HFF-Myc (cell line): ENCODE measurements around the gene XDH.

Experiments used
- DNase-seq: peaks from one replicate; pipeline ENCODE4 v3.0.0-alpha.2; 2011; ENCODE audit warnings: low read depth; ENCODE audit errors: extremely low read depth
- H3K4me3 ChIP-seq: replicated peaks from 2 replicates; pipeline ENCODE4 v1.5.1; 2011; ENCODE audit warnings: low read depth, mild to moderate bottlenecking, control low read depth, low read length
- TF ChIP-seq, protein P1 (sequence below): IDR thresholded peaks from 2 replicates; pipeline ENCODE4 v1.5.1; 2012; ENCODE audit warnings: mild to moderate bottlenecking, low read depth, low read length, control low read depth; ENCODE audit errors: missing control alignments

The XDH gene

DNA sequence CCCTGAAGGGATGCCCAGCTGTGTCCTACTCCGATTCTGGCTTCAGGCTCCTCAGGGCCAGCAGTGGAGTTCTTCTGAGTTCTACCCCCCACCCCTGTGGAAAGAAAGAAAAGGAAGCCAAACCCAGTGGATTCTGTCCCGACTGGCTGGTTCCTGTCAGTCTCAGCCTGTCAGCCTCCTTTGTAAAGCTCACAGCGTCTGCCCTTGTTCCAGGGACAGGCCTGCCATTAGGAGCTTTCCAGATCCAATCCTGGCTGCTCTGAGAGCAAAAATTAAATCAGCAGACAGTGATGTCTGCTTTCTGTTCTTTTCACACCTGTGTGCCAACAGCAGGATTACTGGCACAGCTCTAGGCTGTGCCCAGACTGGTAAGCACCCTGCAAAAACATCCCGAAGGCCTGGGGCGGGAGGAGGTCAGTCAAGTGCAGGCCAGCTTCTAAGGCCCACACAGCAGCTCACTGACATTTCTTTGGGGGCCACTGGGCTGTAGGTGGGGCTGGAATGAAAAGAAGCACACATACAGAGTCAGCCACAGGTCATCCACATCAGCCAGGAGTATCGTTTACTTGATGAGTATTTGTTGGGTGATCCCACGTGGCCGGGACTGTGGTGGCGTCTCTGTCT, 111.5 kb downstream of the XDH start:
- TF ChIP-seq, protein P1, sequence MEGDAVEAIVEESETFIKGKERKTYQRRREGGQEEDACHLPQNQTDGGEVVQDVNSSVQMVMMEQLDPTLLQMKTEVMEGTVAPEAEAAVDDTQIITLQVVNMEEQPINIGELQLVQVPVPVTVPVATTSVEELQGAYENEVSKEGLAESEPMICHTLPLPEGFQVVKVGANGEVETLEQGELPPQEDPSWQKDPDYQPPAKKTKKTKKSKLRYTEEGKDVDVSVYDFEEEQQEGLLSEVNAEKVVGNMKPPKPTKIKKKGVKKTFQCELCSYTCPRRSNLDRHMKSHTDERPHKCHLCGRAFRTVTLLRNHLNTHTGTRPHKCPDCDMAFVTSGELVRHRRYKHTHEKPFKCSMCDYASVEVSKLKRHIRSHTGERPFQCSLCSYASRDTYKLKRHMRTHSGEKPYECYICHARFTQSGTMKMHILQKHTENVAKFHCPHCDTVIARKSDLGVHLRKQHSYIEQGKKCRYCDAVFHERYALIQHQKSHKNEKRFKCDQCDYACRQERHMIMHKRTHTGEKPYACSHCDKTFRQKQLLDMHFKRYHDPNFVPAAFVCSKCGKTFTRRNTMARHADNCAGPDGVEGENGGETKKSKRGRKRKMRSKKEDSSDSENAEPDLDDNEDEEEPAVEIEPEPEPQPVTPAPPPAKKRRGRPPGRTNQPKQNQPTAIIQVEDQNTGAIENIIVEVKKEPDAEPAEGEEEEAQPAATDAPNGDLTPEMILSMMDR = no peak
- H3K4me3 ChIP-seq = no peak overlapping the region
- DNase-seq = no peak

DNA sequence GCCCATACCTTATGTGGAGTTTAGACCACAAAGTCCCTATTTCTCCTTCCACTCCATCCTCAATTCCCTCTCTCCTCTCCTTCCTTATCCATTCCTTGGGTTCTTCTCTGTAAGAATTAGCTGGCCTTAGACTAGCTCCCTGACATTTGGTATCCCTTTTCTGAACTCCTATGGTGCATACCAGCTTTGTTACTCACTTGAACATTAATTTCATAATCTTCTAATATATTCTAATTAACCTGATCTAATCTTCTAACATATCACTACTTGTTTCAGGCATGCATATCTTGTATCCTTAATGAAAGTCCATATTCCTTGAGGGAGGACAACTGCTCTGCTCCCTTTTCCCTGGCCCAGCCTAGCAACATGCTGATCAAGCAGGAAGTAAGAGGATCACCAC, 114.2 kb downstream of the XDH start:
- no peak overlapping the region for H3K4me3 ChIP-seq
- DNase-seq = no peak
- TF ChIP-seq, protein P1 = no peak

DNA sequence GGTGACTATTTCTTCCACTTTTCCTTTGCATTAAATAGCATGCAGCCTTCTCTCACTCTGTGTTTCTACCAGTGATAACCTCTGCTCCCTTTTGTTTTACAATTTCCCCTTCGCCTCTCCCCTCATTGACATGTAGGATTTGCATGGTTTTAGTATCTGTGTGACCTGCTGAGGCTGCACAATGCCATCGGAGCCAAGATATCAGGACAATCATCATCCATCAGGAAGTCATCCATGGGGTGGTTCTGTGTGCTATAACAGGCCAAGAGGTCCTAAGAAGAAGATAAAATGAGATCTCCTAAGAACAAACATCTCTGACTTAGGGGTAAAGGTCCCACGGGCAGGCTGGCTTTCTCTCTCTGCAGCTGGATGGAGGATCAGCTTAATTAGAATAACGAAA, 115.0 kb downstream of the XDH start:
- H3K4me3 ChIP-seq = no peak overlapping the region
- no peak for DNase-seq
- TF ChIP-seq, protein P1 = no peak

DNA sequence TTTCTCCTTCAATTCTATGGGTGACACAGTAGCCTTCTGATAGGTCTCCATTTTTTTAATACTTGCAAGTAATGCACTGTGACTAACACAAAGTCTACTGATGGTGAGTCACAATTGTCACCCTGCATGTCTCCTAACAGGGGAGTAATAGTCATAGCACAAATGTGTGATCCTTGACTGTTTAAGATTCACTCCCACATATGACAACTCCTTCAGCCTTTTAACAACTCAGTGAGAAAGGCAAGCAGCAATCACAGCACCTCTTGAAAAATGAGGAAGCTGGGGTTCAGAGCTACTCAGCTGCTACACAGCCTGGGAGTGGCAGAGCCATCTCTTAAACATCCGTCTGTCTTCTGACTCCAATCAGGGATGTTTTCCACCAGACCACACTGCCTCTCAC, 116.8 kb downstream of the XDH start:
- no peak for DNase-seq
- no peak overlapping the region for H3K4me3 ChIP-seq
- TF ChIP-seq, protein P1 = no peak

DNA sequence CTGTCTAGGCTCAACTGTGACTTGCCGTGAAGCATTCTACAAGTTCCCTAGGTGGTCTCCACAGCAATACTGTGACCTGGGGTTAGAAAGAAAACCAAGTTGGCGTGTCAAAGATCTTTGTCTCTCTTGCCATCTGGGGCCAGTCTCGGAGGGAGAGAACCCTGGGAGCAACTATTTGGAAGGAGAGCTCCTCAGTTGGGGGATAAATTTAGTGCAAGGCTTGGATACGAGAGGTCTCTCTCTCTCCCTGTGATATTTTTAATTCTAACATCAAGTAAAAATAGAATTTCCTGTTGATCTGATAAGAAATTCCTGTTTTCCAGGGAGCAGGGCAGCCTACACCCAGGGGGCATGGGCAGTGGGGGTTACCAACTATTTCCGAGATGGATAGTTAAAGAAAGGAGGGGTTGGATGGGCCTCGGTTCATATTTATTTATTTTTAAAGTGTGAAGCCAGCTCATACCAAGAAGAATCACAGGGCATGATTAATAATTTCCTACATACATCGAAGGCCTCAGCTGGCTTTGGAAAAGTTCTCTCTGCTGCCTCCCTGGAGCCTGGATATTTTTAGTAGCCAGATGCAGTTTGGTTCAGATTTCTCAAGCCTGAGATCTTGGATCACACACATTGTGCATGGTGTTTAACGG, 117.8 kb downstream of the XDH start:
- TF ChIP-seq, protein P1 = no peak
- no peak overlapping the region for H3K4me3 ChIP-seq
- DNase-seq = no peak

DNA sequence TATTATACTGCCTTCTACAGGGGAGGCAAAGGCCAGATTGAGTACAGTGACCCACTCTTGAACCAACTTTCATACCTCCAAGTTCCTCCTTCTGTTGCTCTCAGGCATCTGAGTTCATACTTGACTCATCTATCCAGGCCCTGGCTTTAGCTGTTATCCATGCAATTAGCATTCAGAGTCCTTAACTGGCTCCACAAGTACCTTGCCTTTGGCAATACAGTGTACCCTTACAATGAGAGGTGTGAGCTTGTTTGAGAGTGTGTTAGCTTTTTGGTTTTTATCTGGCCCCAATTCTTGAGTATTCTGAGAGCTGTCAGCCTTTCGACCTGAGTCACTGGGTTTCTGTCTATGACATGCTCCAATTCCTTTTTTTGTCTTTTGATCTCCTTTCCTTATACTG, 120.3 kb downstream of the XDH start:
- TF ChIP-seq, protein P1 = no peak
- no peak overlapping the region for H3K4me3 ChIP-seq
- DNase-seq = no peak
